IPS-18a (cell line): ENCODE results near the gene ZNF182.
"Not testable (repeated sequence)": the region's sequence is repeated elsewhere in the genome, so short reads cannot be mapped to it uniquely, and the experiment has no call there.

Source experiments
- H3K27ac ChIP-seq: one replicate; pipeline ENCODE4 v1.5.1; 2013; ENCODE audit warnings: low read length
- H3K27me3 ChIP-seq: one replicate; pipeline ENCODE4 v1.6.1; 2013; ENCODE audit warnings: mild to moderate bottlenecking, low read length; ENCODE audit not compliant: control insufficient read depth, insufficient read depth
- H3K36me3 ChIP-seq: one replicate; pipeline ENCODE4 v1.6.1; 2013; ENCODE audit warnings: low read depth, low read length; ENCODE audit not compliant: control insufficient read depth
- H3K4me1 ChIP-seq: one replicate; pipeline ENCODE4 v1.6.1; 2013; ENCODE audit warnings: low read depth, low read length; ENCODE audit not compliant: control insufficient read depth
- H3K4me3 ChIP-seq: one replicate; pipeline ENCODE4 v1.5.1; 2013; ENCODE audit warnings: low read length
- H3K9ac ChIP-seq: one replicate; pipeline ENCODE4 v1.6.1; 2013; ENCODE audit warnings: mild to moderate bottlenecking, low read length, moderate library complexity
- H3K9me3 ChIP-seq: one replicate; pipeline ENCODE4 v1.6.1; 2013; ENCODE audit warnings: low read depth, low read length; ENCODE audit not compliant: control insufficient read depth

The ZNF182 gene

GRCh38 chrX:48003758-48004457, at the start of gene ZNF182:
Gene ZNF182 (minus strand): TSS chrX:48003989. CDS start chrX:48002609, 1,380 bp downstream.
- Histone ChIP-seq H3K27me3 (no peaks in the 10 kb centered on the region), H3K4me3 (peak within 1 kb of the TSS; percentile 88), H3K9ac (peak within 1 kb of the TSS; percentile 73), H3K4me1 (no peaks in the 10 kb centered on the region), H3K27ac (peak within 1 kb of the TSS; percentile 45), H3K36me3 (no peaks in the 10 kb centered on the region), H3K9me3 (no peaks in the 10 kb centered on the region)

GRCh38 chrX:48046846-48047245, 43.1 kb upstream of the ZNF182 start:
- no peak overlapping the region for H3K27ac ChIP-seq

GRCh38 chrX:48045410-48046311, 41.9 kb upstream of the ZNF182 start:
- no peak overlapping the region for H3K4me3 ChIP-seq
- H3K9ac ChIP-seq: no peak overlapping the region
- H3K9me3 ChIP-seq: peaks cover 6% of the 10 kb centered on the region
- no peak overlapping the region for H3K27ac ChIP-seq
- H3K4me1 ChIP-seq: no peaks in the 10 kb centered on the region
- no peaks in the 10 kb centered on the region for H3K27me3 ChIP-seq
- H3K36me3 ChIP-seq: no peaks in the 10 kb centered on the region

More at GRCh38 chrX:48046846-48047245, 43.1 kb upstream of the ZNF182 start:
- Histone ChIP-seq H3K4me1 (no peaks in the 10 kb centered on the region), H3K9ac (no peak overlapping the region), H3K27me3 (no peaks in the 10 kb centered on the region), H3K4me3 (no peak overlapping the region), H3K36me3 (no peaks in the 10 kb centered on the region), H3K9me3 (peaks cover 6% of the 10 kb centered on the region)

- Histone ChIP-seq H3K36me3 (no peaks in the 10 kb centered on the region), H3K4me1 (no peaks in the 10 kb centered on the region), H3K4me3 (no peak overlapping the region), H3K9me3 (peaks cover 6% of the 10 kb centered on the region), H3K27me3 (no peaks in the 10 kb centered on the region), H3K27ac (no peak overlapping the region), H3K9ac (no peak overlapping the region)
Observed at GRCh38 chrX:48043056-48043455, 39.3 kb upstream of the ZNF182 start.

GRCh38 chrX:48035891-48036290, 32.1 kb upstream of the ZNF182 start:
- H3K4me3 ChIP-seq: no peak overlapping the region
- H3K27ac ChIP-seq: no peak overlapping the region
- H3K9me3 ChIP-seq: peaks cover 5% of the 10 kb centered on the region
- no peaks in the 10 kb centered on the region for H3K4me1 ChIP-seq
- no peaks in the 10 kb centered on the region for H3K36me3 ChIP-seq
- no peaks in the 10 kb centered on the region for H3K27me3 ChIP-seq
- H3K9ac ChIP-seq: no peak overlapping the region

GRCh38 chrX:48030641-48031173, 26.9 kb upstream of the ZNF182 start:
- H3K4me1 ChIP-seq, H3K4me3 ChIP-seq, H3K9ac ChIP-seq, H3K27me3 ChIP-seq, H3K27ac ChIP-seq, H3K36me3 ChIP-seq, H3K9me3 ChIP-seq: not testable (repeated sequence)

GRCh38 chrX:48030237-48030636, 26.4 kb upstream of the ZNF182 start:
- Histone ChIP-seq H3K9ac (no peak overlapping the region), H3K27ac (no peak overlapping the region), H3K4me3 (no peak overlapping the region), H3K27me3 (no peaks in the 10 kb centered on the region), H3K9me3 (peaks cover 5% of the 10 kb centered on the region), H3K4me1 (no peaks in the 10 kb centered on the region), H3K36me3 (no peaks in the 10 kb centered on the region)

GRCh38 chrX:48028091-48028490, 24.3 kb upstream of the ZNF182 start:
- peaks cover 2% of the 10 kb centered on the region for H3K9me3 ChIP-seq
- H3K27ac ChIP-seq: no peak overlapping the region
- H3K36me3 ChIP-seq: no peaks in the 10 kb centered on the region
- no peaks in the 10 kb centered on the region for H3K27me3 ChIP-seq
- no peak overlapping the region for H3K9ac ChIP-seq
- no peaks in the 10 kb centered on the region for H3K4me1 ChIP-seq
- H3K4me3 ChIP-seq: no peak overlapping the region

- not testable (repeated sequence) for H3K4me1 ChIP-seq, H3K9ac ChIP-seq, H3K27ac ChIP-seq, H3K9me3 ChIP-seq, H3K27me3 ChIP-seq, H3K36me3 ChIP-seq, H3K4me3 ChIP-seq
Observed at GRCh38 chrX:48027545-48027944, 23.8 kb upstream of the ZNF182 start.

- no peaks in the 10 kb centered on the region for H3K36me3 ChIP-seq
- H3K27me3 ChIP-seq: no peaks in the 10 kb centered on the region
- no peak overlapping the region for H3K4me3 ChIP-seq
- H3K9ac ChIP-seq: no peak overlapping the region
- peaks cover 7% of the 10 kb centered on the region for H3K9me3 ChIP-seq
- no peaks in the 10 kb centered on the region for H3K4me1 ChIP-seq
- no peak overlapping the region for H3K27ac ChIP-seq
Observed at GRCh38 chrX:48025561-48025960, 21.8 kb upstream of the ZNF182 start.

- Histone ChIP-seq H3K36me3 (no peaks in the 10 kb centered on the region), H3K27me3 (no peaks in the 10 kb centered on the region), H3K9me3 (peaks cover 7% of the 10 kb centered on the region), H3K9ac (no peak overlapping the region), H3K4me3 (no peak overlapping the region), H3K27ac (no peak overlapping the region), H3K4me1 (no peaks in the 10 kb centered on the region)
Observed at GRCh38 chrX:48022738-48023137, 18.9 kb upstream of the ZNF182 start.
